MCF 10A (cell line): ENCODE measurements around the gene LRP3. TPM values are rescaled to one million over a fixed set of nuclear protein-coding genes. Genes with fewer than 3 reads are reported as not detected.

Source experiments
- BruUV-seq: library from RNA; stranded (reverse); fragments of 400-500 nt; replicated peaks from 2 replicates; lab custom pipeline; 2021; lab: Mats Ljungman, UMichigan
- CTCF ChIA-PET: fragments of 300-600 bp; sonication (Branson Sonifier 250); formaldehyde crosslinking; extraction: SDS; loops from one replicate; lab custom pipeline; 2021; ENCODE audit warnings: antibody characterized with exemption, inconsistent platforms; lab: Yijun Ruan, JAX
- POLR2A ChIA-PET: fragments of 300-600, 350-650 bp; sonication (Branson Sonifier 250); formaldehyde crosslinking; extraction: SDS; loops from one replicate; lab custom pipeline; 2020; ENCODE audit warnings: antibody characterized with exemption, inconsistent platforms; lab: Yijun Ruan, JAX
- DNase-seq: peaks from one replicate; pipeline ENCODE4 v3.0.0-alpha.2; 2018; ENCODE audit not compliant: unreplicated experiment
- H3K27ac Mint-ChIP-seq: one replicate; pipeline ENCODE4 v1.8.0; 2022; ENCODE audit warnings: mild to moderate bottlenecking, low read depth, mixed read lengths; ENCODE audit not compliant: unreplicated experiment
- H3K27me3 Mint-ChIP-seq: one replicate; pipeline ENCODE4 v1.8.0; 2022; ENCODE audit warnings: mixed read lengths; ENCODE audit not compliant: insufficient read depth, unreplicated experiment
- H3K36me3 Mint-ChIP-seq: one replicate; pipeline ENCODE4 v1.8.0; 2022; ENCODE audit warnings: mild to moderate bottlenecking, moderate library complexity, mixed read lengths; ENCODE audit not compliant: insufficient read depth, unreplicated experiment
- H3K4me1 Mint-ChIP-seq: one replicate; pipeline ENCODE4 v1.8.0; 2022; ENCODE audit warnings: mixed read lengths; ENCODE audit not compliant: insufficient read depth, unreplicated experiment
- H3K4me3 Mint-ChIP-seq: one replicate; pipeline ENCODE4 v1.8.0; 2022; ENCODE audit warnings: mild to moderate bottlenecking, moderate library complexity, mixed read lengths; ENCODE audit not compliant: unreplicated experiment
- H3K9me3 Mint-ChIP-seq: one replicate; pipeline ENCODE4 v1.8.0; 2022; ENCODE audit warnings: mixed read lengths; ENCODE audit not compliant: unreplicated experiment
- intact Hi-C: fragments of 100-400 bp; cut with micrococcal nuclease; formaldehyde crosslinking; loops from 2 replicates; pipeline ENCODE4 v1.14.1; 2022
- total RNA-seq: library from RNA; stranded (reverse); gene quantifications from 2 replicates; pipeline ENCODE4 v1.2.3, GENCODE V29; 2022
- TF ChIP-seq, protein P1 (sequence below): fragments of 200-600 bp; IDR thresholded peaks from one replicate; pipeline ENCODE4 v1.8.0; 2022; ENCODE audit warnings: antibody characterized with exemption, mild to moderate bottlenecking; ENCODE audit not compliant: unreplicated experiment

Gene LRP3
- total RNA-seq, 1 experiment from 2014 or later = 7.7 TPM

DNA sequence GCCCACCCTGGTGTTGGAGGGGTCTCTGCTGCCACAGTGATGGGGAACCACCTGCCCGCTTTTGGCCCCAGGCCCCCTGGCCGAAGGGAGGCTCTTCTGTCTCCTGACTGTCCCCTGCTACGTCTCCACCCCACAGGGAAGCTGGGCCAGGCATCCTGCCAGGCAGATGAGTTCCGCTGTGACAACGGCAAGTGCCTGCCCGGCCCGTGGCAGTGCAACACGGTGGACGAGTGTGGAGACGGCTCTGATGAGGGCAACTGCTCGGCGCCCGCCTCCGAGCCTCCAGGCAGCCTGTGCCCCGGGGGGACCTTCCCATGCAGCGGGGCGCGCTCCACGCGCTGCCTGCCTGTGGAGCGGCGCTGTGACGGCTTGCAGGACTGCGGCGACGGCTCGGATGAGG, 11.0 kb downstream of the LRP3 start:
- no TSS peak for BruUV-seq
- Mint-ChIP-seq H3K4me1 (no peaks in the 10 kb centered on the region), H3K9me3 (no peaks in the 10 kb centered on the region), H3K27ac (no peak overlapping the region), H3K27me3 (no peaks in the 10 kb centered on the region), H3K4me3 (no peak overlapping the region), H3K36me3 (no peaks in the 10 kb centered on the region)
- no peak for DNase-seq
- ChIA-PET CTCF (interaction anchor here (0.6 to 1.0 kb wide), 2 partner anchors 21 to 80 kb away, joined by 3 to 4 read pairs; no protein-coding TSS in a partner anchor), POLR2A (no interaction called here)
- intact Hi-C loops = no loop called here
- TF ChIP-seq, protein P1, sequence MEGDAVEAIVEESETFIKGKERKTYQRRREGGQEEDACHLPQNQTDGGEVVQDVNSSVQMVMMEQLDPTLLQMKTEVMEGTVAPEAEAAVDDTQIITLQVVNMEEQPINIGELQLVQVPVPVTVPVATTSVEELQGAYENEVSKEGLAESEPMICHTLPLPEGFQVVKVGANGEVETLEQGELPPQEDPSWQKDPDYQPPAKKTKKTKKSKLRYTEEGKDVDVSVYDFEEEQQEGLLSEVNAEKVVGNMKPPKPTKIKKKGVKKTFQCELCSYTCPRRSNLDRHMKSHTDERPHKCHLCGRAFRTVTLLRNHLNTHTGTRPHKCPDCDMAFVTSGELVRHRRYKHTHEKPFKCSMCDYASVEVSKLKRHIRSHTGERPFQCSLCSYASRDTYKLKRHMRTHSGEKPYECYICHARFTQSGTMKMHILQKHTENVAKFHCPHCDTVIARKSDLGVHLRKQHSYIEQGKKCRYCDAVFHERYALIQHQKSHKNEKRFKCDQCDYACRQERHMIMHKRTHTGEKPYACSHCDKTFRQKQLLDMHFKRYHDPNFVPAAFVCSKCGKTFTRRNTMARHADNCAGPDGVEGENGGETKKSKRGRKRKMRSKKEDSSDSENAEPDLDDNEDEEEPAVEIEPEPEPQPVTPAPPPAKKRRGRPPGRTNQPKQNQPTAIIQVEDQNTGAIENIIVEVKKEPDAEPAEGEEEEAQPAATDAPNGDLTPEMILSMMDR = no peak

DNA sequence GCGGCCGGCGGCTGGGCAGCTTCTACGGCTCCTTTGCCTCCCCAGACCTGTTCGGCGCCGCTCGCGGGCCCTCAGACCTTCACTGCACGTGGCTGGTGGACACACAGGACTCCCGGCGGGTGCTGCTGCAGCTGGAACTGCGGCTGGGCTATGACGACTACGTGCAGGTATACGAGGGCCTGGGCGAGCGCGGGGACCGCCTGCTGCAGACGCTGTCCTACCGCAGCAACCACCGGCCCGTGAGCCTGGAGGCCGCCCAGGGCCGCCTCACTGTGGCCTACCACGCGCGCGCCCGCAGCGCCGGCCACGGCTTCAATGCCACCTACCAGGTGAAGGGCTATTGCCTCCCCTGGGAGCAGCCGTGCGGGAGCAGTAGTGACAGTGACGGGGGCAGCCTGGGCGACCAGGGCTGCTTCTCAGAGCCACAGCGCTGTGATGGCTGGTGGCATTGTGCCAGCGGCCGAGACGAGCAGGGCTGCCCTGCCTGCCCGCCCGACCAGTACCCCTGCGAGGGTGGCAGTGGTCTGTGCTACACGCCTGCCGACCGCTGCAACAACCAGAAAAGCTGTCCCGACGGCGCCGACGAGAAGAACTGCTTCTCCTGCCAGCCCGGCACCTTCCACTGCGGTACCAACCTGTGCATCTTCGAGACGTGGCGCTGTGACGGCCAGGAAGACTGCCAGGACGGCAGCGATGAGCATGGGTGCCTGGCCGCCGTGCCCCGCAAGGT, 11.6 kb downstream of the LRP3 start:
- no peaks in the 10 kb centered on the region for H3K9me3 Mint-ChIP-seq
- TF ChIP-seq, protein P1 = no peak
- DNase-seq = no peak
- intact Hi-C loops = no loop called here
- no peaks in the 10 kb centered on the region for H3K27me3 Mint-ChIP-seq
- H3K4me1 Mint-ChIP-seq = no peaks in the 10 kb centered on the region
- H3K27ac Mint-ChIP-seq = no peak overlapping the region
- POLR2A ChIA-PET = no interaction called here
- no peak overlapping the region for H3K4me3 Mint-ChIP-seq
- no TSS peak for BruUV-seq
- CTCF ChIA-PET = interaction anchor here (0.6 kb wide), 1 partner anchor 941 kb away, joined by 3 read pairs; no protein-coding TSS in a partner anchor
- no peaks in the 10 kb centered on the region for H3K36me3 Mint-ChIP-seq

DNA sequence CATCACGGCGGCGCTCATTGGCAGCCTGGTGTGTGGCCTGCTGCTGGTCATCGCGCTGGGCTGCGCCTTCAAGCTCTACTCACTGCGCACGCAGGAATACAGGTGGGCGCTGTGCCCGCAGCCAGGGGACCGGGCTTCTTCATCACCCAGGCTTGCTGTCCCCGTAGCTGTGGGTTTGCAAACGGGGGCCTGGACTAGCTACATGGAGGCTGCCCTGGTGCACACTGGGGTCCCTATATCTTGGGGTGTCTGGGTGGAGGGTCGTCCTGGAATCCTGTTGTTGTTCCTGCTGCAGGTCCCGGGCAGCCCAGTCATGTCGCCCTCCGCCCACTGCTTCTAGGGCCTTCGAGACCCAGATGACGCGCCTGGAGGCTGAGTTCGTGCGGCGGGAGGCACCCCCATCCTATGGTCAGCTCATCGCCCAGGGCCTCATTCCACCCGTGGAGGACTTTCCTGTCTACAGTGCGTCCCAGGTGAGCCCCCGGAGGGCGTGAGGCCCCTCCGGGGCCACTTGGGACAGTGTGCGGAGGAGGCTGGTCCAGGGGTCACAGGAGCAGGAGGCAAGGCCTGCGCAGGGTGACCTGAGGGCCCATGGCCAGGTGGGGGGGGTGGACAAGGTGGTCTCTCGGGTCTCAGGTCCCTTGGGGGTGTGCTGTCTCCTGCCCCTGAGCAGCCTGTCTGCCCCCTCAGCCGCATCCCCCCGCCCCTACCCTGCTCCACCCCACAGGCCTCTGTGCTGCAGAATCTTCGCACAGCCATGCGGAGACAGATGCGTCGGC, 12.3 kb downstream of the LRP3 start:
- H3K4me1 Mint-ChIP-seq = no peaks in the 10 kb centered on the region
- no peaks in the 10 kb centered on the region for H3K36me3 Mint-ChIP-seq
- CTCF ChIA-PET = interaction anchor here (0.6 kb wide), 2 partner anchors 940 to 1806 kb away, joined by 3 read pairs; no protein-coding TSS in a partner anchor
- no peak overlapping the region for H3K27ac Mint-ChIP-seq
- H3K27me3 Mint-ChIP-seq = no peaks in the 10 kb centered on the region
- POLR2A ChIA-PET = no interaction called here
- no peak overlapping the region for H3K4me3 Mint-ChIP-seq
- TF ChIP-seq, protein P1 = no peak
- no TSS peak for BruUV-seq
- DNase-seq = no peak
- no peaks in the 10 kb centered on the region for H3K9me3 Mint-ChIP-seq
- intact Hi-C loops = no loop called here

DNA sequence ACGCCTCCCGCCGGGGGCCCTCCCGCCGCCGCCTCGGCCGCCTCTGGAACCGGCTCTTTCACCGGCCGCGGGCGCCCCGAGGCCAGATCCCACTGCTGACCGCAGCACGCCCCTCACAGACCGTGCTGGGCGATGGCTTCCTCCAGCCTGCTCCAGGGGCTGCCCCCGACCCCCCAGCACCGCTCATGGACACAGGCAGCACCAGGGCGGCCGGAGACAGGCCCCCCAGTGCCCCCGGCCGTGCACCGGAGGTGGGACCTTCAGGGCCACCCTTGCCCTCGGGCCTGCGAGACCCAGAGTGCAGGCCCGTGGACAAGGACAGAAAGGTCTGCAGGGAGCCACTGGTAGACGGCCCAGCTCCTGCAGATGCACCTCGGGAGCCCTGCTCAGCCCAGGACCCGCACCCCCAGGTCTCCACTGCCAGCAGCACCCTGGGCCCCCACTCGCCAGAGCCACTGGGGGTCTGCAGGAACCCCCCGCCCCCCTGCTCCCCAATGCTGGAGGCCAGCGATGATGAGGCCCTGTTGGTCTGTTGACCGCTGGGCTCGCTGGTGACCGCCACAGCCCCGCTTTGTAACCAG, 13.0 kb downstream of the LRP3 start:
- Mint-ChIP-seq H3K4me3 (no peak overlapping the region), H3K27me3 (no peaks in the 10 kb centered on the region), H3K36me3 (no peaks in the 10 kb centered on the region), H3K27ac (no peak overlapping the region), H3K4me1 (no peaks in the 10 kb centered on the region), H3K9me3 (no peaks in the 10 kb centered on the region)
- CTCF ChIA-PET = interaction anchor here (0.7 kb wide), 1 partner anchor 20 kb away, joined by 3 read pairs; no protein-coding TSS in a partner anchor
- intact Hi-C loops = no loop called here
- TF ChIP-seq, protein P1 = no peak
- DNase-seq = no peak
- BruUV-seq = no TSS peak
- POLR2A ChIA-PET = no interaction called here
